Islet of Langerhans (tissue), 1 donor: ENCODE data around the gene SPEM3.
"Not testable (repeated sequence)": the region's sequence is repeated elsewhere in the genome, so short reads cannot be mapped to it uniquely, and the experiment has no call there.

Experiments
- FAIRE-seq: peaks from one replicate; lab custom pipeline; 2011; peaks lifted over from hg19 to GRCh38; lab: Jason Lieb, UNC

The SPEM3 gene

DNA sequence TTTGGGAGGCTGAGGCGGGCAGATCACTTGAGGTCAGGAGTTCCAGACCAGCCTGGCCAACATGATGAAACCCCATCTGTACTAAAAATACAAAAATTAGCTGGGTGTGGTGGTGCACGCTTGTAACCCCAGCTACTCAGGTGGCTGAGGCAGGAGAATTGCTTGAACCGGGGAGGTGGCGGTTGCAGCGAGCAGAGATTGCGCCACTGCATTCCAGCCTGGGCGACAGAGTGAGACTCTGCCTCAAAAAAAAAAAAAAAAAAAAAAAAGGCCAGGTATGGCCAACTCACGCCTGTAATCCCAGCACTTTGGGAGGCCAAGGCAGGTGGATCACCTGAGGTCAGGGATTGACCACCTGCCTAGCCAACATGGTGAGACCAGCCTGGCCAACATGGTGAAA lies 46.1 kb downstream of the SPEM3 start:
- FAIRE-seq = not testable (repeated sequence)

DNA sequence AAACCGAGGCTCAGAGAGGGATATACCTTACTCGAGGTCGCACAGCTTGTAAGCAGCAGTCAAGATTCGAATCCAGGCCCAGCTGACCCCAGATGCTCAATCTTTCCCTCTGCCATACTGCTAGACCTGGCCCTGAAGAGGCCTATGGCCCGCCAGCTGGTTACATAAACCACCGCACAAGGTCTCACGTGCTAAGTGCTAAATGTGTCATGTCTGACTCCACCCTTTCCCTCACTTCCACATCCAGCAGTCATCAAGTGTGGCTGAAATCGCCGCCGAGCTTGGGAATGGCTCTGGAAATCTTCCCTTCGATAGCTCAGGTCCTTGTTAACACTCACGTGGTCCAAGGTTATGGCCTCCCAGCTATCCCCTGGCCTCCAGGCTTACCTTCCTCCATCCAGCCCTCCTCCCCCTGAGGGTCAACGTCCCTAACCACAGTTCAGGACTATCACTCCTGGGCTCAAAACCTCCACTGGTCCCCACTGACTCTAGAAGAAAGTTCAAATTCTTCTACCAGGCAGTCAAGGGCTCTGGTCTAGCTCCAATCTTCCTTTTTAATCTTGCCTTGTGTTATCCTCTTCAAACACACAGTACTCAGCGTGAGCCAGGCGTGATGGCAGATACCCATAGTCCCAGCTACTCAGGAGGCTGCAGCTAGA lies 47.2 kb downstream of the SPEM3 start:
- FAIRE-seq = no peak

DNA sequence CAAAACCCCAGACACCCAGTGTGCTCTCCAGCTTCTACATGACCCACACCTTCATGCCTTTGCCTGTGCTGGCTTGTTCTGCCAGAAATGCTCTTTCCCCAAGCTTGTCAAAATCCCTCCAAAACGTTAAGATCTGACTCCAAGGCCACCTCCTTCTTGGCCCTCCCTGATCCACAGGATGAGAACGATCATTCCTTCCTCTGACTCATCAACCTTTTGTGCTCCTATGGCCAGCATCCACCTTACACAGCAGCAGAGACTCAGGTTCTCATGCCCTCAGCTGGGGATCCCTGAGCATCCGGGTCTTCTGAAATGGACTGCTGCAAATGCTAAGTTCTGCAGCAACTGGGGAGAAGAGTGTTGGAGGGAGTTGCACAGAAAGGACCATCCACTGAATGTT lies 47.8 kb downstream of the SPEM3 start:
- FAIRE-seq = no peak

DNA sequence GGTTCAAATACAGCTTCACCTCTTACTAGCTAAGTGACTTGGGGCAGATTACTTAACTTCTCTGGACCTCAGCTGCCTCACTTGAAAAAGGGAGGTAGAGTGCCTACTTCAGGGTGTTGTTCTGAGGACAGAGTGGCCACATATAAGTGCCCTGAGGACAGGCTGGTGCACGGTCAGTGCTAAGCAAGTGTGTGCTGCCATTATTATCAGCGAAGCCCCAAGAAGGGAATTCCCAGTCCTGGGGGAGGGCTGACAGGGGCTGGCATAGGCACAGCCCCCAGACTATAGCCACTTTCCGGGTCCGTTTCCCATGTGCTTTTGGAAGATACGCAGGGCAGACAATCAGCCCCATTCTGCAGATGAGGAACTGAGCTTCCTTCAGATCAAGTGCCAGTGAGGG lies 48.3 kb downstream of the SPEM3 start:
- no peak for FAIRE-seq

DNA sequence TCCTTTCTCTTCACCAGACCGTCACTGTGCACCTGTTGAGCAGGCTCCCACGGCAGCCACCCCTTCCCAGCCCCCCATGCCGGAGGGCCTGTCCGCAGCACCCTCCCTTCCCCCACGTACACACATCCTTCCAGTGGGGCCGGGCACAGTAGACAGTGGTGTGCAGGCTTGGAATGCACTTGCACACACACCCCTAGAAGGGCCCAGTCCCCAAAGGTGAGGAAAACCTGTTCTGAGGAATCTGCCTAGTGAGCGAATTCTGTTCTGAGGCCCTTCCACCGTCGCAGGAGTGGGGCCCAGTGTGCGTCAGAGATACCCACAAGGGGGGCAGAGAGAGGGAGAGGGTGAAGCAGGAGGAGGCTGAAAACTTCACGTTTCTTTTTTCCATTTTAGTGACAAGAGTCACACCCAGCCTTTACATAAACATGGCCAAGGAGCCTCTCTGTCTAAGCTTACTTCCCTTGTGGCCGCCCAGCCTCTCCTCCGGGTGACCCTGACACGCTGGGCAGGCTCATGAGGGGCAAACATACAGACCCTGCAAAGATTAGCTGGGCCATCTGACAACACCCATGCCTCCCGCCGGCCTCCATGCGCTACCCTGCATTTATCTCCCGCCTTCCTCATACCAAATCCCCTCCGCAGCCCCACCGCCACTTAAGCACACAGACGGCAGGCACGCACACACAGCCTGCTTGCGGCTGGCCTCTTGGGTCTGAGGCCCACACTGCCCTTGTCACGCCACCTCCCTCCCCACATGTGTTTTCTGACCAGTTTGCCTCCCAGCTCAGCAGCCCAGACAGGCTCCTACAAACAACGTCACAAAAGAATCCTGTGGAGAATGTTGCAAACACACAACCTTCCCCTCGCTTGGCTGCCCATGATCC lies 49.0 kb downstream of the SPEM3 start:
- no peak for FAIRE-seq

DNA sequence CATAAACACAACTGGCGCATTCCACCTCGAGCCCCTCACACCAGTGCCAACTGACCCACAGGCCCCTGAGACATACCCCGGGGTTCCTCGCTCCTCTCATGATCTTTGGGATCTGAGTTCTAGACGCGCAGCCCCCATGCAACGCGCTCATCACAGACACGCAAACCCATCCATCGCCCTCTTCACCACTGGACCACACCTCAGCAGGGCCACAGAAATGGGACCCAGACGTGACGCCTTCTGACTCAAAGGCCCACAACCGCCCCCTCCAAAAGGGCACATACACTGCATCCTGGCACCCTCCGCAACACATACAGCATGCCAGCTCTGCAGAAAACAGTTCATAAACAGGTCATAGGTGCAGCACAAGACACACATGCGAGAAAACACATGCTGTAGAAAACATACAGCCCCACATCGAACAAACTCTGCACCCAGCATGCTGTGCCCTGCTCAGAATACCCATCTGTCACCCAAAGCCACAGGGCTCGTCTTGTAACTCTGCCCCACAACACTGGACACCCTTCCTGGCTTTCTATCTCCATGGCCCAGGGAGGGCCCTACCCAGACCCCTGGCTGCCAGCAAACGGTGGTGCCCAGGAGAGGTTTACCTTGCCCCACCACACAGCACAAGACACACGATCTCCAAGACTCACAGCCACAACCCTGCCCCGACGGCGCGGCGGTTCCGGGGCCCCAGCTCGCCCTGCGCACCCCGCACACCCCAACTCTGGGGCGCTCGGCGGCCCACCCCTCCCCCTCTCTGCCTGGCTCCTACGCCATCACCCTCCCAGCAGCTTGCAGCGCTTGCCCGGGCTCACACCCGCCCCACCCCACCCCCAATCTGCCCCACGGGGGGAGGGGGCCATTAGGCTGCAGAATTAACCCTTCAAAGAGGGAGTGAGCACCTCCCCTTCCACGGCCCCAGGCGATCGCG lies 49.9 kb downstream of the SPEM3 start:
- FAIRE-seq = no peak

DNA sequence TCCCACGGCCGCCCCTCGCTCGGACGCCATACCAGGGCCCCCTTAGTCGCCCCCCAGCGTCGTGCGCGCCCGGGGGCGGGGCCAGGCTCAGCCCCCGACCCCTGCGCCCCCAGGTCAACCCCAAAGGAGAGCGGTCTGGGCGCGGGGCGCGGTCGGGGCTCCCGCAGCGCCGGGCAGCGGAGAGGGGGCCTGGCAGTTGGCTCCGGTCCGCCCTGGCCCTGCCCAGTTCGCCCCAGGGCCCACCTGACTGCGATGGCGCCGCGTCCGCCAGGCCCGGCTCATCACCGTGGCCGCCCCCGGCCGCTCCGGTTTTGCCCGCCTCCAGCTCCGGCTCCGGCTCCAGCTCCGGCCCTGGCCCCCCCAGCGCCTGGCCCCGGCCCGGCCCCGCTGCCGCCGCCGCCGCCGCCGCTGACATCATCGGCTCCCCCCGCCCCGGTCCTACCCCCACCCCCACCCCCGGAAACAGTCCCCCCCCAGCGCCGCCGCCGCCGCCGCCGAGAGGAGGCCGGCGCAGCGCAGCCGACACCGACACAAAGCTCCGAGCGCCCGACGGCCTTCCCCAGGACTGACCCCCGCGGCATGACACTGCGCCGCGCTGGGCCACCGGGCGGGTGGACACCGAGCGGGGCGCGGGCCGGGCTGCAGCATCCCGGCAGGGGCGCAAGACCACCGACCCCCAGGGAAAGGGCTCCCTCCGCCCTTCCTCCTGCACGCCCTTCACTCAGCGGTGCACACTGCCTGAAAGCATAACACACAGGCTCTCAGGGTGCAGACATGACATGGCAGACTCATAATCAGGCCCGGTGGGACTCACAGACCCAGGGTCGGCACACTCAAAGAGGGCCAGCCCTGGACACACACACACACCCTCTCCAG lies 50.8 kb downstream of the SPEM3 start, which contains the start of gene ZBTB4:
ZBTB4 (minus strand) TSS at position 419 of the 876 bp plus-strand sequence. CDS start 12,830 bp downstream, outside the sequence.
- no peak for FAIRE-seq

DNA sequence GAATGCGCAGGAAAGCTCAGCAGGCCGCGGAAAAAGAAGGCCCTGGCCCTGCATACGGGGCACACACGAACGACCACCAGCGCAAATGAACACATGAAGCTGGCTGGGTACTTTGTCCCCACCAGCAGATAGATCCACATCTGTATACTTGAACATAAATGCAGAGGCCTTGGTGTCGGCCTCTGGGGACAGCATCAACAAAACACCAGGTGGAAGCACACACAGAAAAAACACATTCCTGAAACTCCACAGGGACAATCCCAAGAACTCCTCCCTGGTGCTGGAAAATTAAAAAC lies 51.4 kb downstream of the SPEM3 start:
- FAIRE-seq = no peak

DNA sequence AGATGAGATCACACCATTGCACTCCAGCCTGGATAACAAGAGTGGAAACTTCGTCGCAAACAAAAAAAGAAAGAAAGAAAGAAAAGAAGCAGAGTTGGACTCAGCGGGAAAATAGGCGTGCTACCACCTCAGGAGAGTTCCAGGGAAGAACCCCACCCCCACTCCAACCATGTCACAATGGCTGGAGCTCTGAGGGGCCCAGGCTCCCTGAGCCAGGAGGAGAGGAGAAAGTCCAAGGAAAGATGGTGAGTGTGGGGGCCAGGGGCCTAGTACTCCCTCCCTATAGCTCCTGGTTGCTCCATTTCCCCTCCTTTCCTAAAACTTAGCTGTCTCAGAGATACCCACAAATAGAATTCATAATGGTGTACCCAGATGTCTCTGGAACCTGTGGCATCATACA lies 52.6 kb downstream of the SPEM3 start, which contains the start of gene SLC35G6:
SLC35G6 (plus strand) TSS at position 172 of the 400 bp plus-strand sequence; CDS start at position 243, 71 bp downstream.
- FAIRE-seq = not testable (repeated sequence)

DNA sequence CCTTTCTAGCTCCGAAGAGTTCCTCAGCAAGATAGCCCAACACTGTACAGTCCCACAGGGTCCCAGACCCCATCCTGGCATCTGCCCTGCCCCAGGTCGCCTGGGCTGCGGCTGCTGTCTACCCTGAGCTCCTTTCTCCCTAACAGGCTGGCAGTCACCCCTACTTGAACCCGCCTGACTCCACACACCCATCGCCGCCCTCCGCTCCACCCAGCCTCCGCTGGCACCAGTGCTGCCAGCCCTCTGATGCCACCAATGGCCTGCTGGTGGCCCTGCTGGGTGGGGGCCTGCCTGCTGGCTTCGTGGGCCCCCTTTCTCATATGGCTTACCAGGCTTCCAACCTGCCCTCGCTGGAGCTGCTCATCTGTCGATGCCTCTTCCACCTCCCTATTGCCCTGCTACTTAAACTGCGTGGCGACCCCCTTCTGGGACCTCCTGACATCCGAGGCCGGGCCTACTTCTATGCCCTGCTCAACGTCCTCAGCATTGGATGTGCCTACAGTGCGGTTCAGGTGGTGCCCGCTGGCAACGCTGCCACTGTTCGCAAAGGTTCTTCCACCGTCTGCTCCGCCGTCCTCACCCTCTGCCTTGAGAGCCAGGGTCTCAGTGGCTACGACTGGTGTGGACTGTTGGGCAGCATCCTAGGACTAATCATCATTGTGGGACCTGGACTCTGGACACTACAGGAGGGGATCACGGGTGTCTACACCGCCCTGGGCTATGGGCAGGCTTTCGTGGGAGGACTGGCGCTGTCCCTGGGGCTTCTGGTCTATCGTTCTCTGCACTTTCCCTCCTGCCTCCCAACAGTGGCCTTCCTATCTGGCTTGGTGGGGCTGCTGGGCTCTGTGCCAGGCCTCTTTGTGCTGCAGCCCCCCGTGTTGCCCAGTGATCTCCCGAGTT lies 53.4 kb downstream of the SPEM3 start:
- FAIRE-seq = not testable (repeated sequence)
